ENCODE data around the gene LONP1.

Gene LONP1

GRCh38 chr19:5719961-5720790 lies at the start of gene LONP1, which contains the start of gene CATSPERD:
LONP1 (minus strand) TSS chr19:5720146; CDS start chr19:5720132, 14 bp downstream.
CATSPERD (plus strand) TSS chr19:5720637; CDS start chr19:5720738, 101 bp downstream.
- DNase-seq (ENCODE audit: low read depth), result peak; percentile 96
- in situ Hi-C loops (cut with HindIII; ENCODE audit: low sequenced_read_pairs), result no loop called here
- H3K4me3 ChIP-seq (ENCODE audit: low read depth, low read length), result peak within 1 kb of the TSS; percentile 80
- peak; percentile 90 for TF ChIP-seq CTCF (IDR thresholded peaks at IDR 0.05; ENCODE audit: low read depth, low read length, missing control alignments)

- in situ Hi-C loops (cut with HindIII; ENCODE audit: low sequenced_read_pairs), result no loop called here
- no peak for TF ChIP-seq CTCF (IDR thresholded peaks at IDR 0.05; ENCODE audit: low read depth, low read length, missing control alignments)
- H3K4me3 ChIP-seq (ENCODE audit: low read depth, low read length), result no peak overlapping the region
- no peak for DNase-seq (ENCODE audit: low read depth)
Observed at GRCh38 chr19:5767949-5768348, 48.0 kb upstream of the LONP1 start.

- DNase-seq (ENCODE audit: low read depth), result no peak
- TF ChIP-seq CTCF (IDR thresholded peaks at IDR 0.05; ENCODE audit: low read depth, low read length, missing control alignments), result no peak
- in situ Hi-C loops (cut with HindIII; ENCODE audit: low sequenced_read_pairs), result no loop called here
- no peak overlapping the region for H3K4me3 ChIP-seq (ENCODE audit: low read depth, low read length)
Observed at GRCh38 chr19:5765220-5765619, 45.3 kb upstream of the LONP1 start.

- no peak for TF ChIP-seq CTCF (IDR thresholded peaks at IDR 0.05; ENCODE audit: low read depth, low read length, missing control alignments)
- H3K4me3 ChIP-seq (ENCODE audit: low read depth, low read length), result no peak overlapping the region
- no peak for DNase-seq (ENCODE audit: low read depth)
- in situ Hi-C loops (cut with HindIII; ENCODE audit: low sequenced_read_pairs), result no loop called here
Observed at GRCh38 chr19:5762608-5763217, 42.8 kb upstream of the LONP1 start.

- no peak for TF ChIP-seq CTCF (IDR thresholded peaks at IDR 0.05; ENCODE audit: low read depth, low read length, missing control alignments)
- H3K4me3 ChIP-seq (ENCODE audit: low read depth, low read length), result no peak overlapping the region
- in situ Hi-C loops (cut with HindIII; ENCODE audit: low sequenced_read_pairs), result no loop called here
- no peak for DNase-seq (ENCODE audit: low read depth)
Observed at GRCh38 chr19:5753743-5754142, 33.8 kb upstream of the LONP1 start.

GRCh38 chr19:5751709-5752108 lies 31.8 kb upstream of the LONP1 start:
- in situ Hi-C loops (cut with HindIII; ENCODE audit: low sequenced_read_pairs), result no loop called here
- TF ChIP-seq CTCF (IDR thresholded peaks at IDR 0.05; ENCODE audit: low read depth, low read length, missing control alignments), result no peak
- no peak overlapping the region for H3K4me3 ChIP-seq (ENCODE audit: low read depth, low read length)
- DNase-seq (ENCODE audit: low read depth), result no peak

Measured in astrocyte of the cerebellum (primary cell).